NCI-H748 treated with DMSO at 0.1 percent for 48 hours (cell line): Measurements from ENCODE around the gene NID1.
"Not testable (repeated sequence)": the region's sequence is repeated elsewhere in the genome, so short reads cannot be mapped to it uniquely, and the experiment has no call there.

Experiments
- DNase-seq: peaks from one replicate; lab custom pipeline; 2025; lab: John Stamatoyannopoulos, UW

The NID1 gene

DNA sequence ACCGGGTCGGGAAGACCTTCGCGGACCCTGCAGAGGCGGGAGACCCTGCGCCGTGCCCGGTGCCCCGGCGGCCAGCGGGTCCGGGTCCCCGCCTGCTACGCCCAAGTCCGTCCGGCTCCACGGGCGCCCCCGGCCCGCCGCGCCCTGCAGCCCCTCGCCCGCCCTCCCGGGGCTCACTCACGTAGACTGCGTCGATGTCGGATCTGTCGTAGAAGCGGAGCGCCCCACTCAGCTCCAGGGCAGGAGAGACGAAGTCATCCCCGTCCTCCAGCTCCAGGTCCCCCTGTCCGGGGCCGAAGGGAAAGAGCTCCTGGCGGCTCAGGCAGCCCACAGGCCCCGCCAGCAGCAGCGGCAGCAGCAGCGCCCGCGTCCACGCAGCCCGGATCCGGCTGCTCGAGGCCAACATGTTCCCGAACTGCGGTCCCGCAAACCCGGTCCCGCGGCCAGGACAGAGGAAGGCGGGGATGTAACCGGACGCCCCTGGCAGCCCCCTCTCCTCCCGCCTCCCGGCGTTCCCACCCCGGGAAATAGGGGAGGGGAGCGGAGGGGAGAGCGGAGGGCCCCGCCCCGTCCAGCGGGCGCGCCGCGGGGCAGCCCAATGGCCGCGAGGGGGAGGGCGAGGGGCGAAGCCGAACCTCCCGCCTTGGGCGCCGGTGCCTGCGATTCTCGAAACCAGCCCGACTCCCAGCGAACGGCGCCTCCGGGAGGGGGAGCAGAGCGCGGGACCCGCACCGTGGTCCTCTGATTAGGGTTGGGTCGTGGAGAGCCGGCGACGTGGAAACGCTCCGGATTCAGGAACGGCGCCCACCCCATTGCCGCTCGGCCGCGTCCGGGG is at the start of gene NID1:
Gene NID1 (minus strand): TSS at position 417 of the 835 bp plus-strand sequence. CDS start 11 bp downstream, at position 406.
- peak; percentile 10 for DNase-seq

DNA sequence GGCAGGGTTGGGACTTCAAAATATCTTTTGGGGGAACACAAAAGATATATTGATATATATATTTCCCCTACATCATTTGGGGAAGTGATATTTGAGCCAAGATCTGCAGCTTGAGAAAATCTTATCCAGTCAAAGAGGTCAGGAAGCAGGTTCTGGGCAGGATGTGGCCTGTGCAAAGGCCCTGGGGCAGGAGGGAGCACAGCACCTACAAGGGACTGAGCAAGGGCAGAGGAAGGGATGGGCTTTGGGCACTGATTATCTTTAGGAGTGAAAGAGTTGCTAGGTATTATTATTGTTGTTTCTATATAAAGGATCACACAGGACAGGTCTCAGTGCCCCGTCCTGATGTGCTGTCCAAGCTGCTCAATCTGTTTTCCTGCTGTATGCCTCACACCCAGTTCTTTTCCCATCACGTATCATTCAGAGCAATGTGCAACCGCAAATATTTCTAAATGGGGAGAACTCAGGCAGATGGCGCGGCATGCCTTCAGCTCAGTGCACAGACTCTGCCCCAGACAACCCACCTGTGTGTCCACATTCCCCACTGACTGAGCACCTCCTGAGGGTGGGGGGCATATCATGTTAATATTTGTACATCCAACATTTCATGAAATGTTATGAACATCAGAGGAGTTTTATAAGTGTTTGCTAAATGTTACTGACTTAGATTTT is 49.3 kb upstream of the NID1 start:
- DNase-seq = no peak

GRCh38 chr1:236113324-236114032 is 48.6 kb upstream of the NID1 start:
- no peak for DNase-seq

DNA sequence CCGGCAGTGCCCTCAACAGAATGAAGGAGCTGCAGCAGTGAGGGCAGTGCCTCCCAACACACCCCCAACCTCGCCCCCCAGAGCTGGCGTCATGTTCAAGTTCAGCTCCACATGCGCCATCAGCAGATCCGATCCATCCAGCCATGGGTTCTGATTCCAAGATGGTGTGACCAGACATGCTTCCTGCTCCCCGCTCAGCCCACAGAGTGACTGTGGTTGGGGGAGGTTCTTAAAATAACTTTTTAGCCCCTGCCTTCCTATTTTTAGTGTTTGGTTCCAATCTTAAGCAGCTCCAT is 47.4 kb upstream of the NID1 start:
- DNase-seq = no peak

GRCh38 chr1:236111527-236112331 is 46.8 kb upstream of the NID1 start:
- DNase-seq = no peak

GRCh38 chr1:236110137-236110536 is 45.2 kb upstream of the NID1 start:
- no peak for DNase-seq

GRCh38 chr1:236108027-236108648 is 43.2 kb upstream of the NID1 start:
- no peak for DNase-seq

DNA sequence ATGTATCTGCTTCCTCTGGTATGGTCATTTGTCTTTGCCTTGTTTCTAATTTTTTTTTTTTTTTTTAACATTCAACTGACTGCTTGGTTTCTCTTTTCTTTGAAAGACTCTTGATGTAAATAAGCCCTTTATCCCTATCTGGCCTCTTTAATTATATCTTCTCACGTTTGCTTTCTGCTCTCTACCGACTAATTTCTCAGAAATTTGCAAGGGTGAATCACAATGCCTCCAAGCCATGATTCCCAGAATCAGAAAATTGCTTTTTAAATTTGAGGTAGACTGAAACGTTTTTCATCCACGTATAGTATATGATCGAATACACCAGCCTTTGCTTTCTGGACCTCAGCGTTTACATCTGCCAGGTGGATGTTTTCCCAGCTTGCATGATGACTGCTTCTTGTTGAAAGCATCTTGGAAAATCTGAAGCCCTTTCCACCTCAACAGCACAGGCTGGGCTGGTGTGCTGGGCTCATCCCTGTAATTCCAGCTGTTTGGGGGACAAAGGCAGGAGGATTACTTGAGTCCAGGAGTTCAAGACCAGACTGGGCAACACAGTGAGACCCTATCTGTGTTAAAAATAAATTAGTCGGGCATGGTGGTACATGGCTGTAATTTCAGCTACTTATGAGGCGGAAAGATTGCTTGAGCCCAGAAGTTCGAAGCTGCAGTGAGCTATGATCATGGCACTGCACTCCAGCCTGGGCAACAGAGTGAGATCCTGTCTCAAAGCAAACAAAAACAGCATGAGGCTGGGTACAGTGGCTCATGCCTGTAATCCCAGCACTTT is 42.4 kb upstream of the NID1 start:
- DNase-seq = no peak

DNA sequence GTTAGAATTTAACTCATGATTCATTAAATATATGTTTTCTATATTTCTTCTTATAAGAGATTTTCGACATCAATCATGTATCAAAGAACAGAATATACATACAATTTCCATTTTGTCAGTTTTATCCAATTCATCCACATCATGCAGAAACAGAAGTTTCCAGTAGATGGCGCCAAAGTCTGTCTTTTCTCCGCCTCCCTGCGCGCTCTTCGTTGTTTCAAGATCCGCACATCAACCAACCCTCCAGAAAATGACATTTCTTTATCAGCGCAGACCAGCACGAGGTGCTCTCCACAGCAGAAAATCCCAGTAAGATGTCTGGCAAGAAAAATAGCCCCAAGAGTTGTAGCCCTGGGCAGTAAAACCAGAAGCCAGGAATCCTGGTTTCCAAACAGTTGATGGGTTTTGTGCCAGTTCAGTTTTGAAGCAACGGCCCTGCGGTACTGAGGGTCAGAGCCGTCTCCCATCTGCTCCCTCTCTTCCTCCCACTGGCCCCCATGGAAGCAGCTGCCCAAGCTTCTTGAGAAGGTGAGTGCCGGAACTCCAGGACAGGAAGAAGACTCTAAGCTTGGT is 38.8 kb upstream of the NID1 start:
- peak; percentile 35 for DNase-seq

- DNase-seq = no peak
Observed at GRCh38 chr1:236103059-236103458, 38.2 kb upstream of the NID1 start.

GRCh38 chr1:236102611-236103010 is 37.7 kb upstream of the NID1 start:
- DNase-seq = no peak

GRCh38 chr1:236101233-236102200 is 36.6 kb upstream of the NID1 start:
- DNase-seq = no peak

- no peak for DNase-seq
Observed at GRCh38 chr1:236100799-236101198, 35.9 kb upstream of the NID1 start.

DNA sequence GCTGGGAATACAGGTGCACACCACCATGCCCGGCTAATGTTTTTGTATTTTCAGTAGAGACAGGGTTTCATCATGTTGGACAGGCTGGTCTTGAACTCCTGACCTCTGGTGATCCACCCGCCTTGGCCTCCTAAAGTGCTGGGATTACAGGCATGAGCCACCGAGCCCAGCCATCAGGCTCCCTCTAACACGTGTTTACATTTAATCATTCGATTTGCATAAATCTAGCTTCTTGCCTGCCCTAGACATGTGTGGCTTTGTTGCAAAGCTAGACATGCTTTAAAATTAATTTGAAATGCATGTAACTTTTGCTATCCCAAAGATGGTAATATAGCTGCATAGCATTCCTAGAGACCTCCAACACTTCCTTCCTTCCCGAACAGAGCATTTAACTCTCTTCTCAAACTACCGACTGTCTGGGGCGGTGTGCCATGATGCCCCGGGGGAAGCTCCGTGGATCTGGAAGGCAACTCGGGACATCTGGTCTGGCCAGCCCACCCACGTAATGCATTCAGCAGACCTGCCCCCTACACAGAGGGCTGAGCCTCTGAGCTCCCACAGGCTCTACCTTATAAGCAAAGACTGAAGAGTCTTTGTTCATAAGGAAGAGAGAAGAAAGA is 34.6 kb upstream of the NID1 start:
- no peak for DNase-seq

GRCh38 chr1:236098267-236098666 is 33.4 kb upstream of the NID1 start:
- DNase-seq = no peak

DNA sequence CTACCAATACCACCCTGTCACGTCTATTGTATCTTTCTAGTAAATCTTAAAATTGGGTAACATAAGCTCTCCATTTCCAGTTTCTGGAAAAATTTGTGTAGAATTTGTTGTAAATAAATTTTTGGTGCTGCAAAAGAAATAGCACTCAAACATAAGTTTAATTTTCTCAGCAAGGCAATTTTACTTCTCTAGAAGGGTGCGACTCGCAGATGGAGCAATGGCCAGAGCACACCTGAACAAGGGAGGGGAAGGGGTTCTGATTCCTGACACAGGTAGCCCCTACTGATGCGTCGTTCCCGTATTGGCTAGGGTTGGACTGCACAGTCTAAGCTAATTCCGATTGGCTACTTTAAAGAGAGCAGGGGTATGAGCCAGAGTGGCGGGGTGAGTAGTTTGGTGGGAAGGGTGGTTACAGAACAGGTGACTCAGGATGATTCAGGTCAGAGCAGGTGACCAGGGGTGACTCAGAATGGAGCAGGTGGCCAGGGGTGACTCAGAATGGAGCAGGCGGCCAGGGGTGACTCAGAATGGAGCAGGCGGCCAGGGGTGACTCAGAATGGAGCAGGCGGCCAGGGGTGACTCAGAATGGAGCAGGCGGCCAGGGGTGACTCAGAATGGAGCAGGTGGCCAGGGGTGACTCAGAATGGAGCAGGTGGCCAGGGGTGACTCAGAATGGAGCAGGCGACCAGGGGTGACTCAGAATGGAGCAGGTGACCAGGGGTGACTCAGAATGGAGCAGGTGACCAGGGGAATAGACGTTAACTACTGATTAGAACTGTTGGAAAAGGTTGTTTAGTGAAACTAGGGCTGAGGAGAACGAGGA is 32.0 kb upstream of the NID1 start:
- DNase-seq = not testable (repeated sequence)

DNA sequence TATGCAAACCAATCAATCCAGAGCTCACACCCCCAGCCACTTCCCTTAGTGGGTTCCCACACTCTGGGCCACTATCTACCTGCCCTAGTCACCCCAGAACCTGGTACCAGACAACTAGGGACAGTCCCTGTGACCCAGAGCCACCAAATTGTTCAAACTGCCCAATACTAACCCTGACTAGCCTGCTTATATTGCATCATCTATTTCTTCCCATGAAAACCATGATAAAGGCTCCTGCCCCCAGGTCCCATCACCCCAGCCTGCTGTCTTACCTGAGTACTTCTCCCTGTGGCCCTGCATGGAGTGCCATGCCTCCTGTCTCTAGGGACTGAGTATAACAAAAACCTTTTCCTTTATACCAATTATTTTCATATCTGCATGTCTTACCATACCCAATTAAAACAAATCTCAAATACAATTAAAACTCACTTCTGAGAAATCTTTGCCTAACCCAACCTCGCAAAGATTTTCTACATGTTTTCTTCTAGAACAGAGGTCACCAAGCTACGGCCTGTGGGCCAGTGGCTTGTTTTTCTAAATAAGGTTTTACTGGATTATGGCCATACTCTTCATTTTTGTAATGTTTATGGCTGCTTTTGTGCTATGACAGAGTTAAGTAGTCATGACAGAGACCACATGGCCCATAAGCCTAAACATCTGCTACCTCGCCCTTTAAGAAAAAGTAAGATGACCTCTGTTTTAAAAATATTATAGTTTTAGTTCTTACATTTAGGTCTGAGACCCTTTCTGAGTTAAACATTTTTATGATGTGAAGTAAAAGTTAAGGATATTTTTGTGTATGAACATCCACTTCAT is 31.0 kb upstream of the NID1 start:
- DNase-seq = no peak
